HEK293 (cell line): ENCODE measurements around the gene PALM2AKAP2.

Experiments
- CTCF ChIA-PET: fragments of 350-600 bp; formaldehyde crosslinking; extraction: SDS; loops from one replicate; lab custom pipeline; 2021; ENCODE audit warnings: antibody characterized with exemption; lab: Yijun Ruan, JAX
- POLR2A ChIA-PET: fragments of 300-600 bp; formaldehyde crosslinking; extraction: SDS; loops from one replicate; lab custom pipeline; 2020; ENCODE audit warnings: antibody characterized with exemption, inconsistent platforms; lab: Yijun Ruan, JAX
- H3K27ac ChIP-seq: fragments of 200-500 bp; sonication (Bioruptor generic); 2 replicates; pipeline ENCODE4 v1.5.1; 2014; ENCODE audit warnings: low read depth, low read length, control low read depth, inconsistent platforms; ENCODE audit errors: extremely low read depth
- H3K36me3 ChIP-seq, 2 experiments: fragments of 200-500 bp in 1 of 2; sonication (Bioruptor generic) in 1 of 2; 1 replicate in 1 of 2; 2 replicates in 1 of 2; pipeline ENCODE4 v1.5.1; 2014 to 2017; ENCODE audit warnings: inconsistent platforms in 2 of 2, low read length in 2 of 2; ENCODE audit not compliant: control insufficient read depth in 2 of 2, insufficient read depth in 1 of 2
- H3K4me1 ChIP-seq: fragments of 200-500 bp; sonication (Bioruptor generic); 2 replicates; pipeline ENCODE4 v1.5.1; 2014; ENCODE audit warnings: mild to moderate bottlenecking, low read length, inconsistent platforms; ENCODE audit not compliant: control insufficient read depth, insufficient read depth
- H3K4me3 ChIP-seq: 2 replicates; pipeline ENCODE4 v1.5.1; 2011; ENCODE audit warnings: low read depth, mild to moderate bottlenecking, control low read depth, low read length, moderate library complexity
- H3K9me3 ChIP-seq: fragments of 200-500 bp; sonication (Bioruptor generic); 2 replicates; pipeline ENCODE4 v1.5.1; 2014; ENCODE audit warnings: low read depth, low read length, inconsistent platforms; ENCODE audit not compliant: control insufficient read depth, insufficient read depth
- FEZF1 ChIP-seq: fragments of 450-650 bp; formaldehyde crosslinking; IDR thresholded peaks from 2 replicates; pipeline ENCODE4 v1.5.1; 2016; ENCODE audit warnings: missing biosample characterization, missing genetic modification characterization
- GLI4 ChIP-seq: fragments of 450-650 bp; formaldehyde crosslinking; IDR thresholded peaks from 2 replicates; pipeline ENCODE4 v1.5.1; 2016; ENCODE audit warnings: missing biosample characterization, missing genetic modification characterization
- KLF8 ChIP-seq: fragments of 450-650 bp; formaldehyde crosslinking; IDR thresholded peaks from 2 replicates; pipeline ENCODE4 v1.5.1; 2016; ENCODE audit warnings: missing biosample characterization, missing genetic modification characterization
- TRIM28 ChIP-seq: IDR thresholded peaks from 2 replicates; pipeline ENCODE4 v1.6.1; 2011; ENCODE audit warnings: low read length, control low read depth, borderline replicate concordance
- ZBTB21 ChIP-seq: fragments of 450-650 bp; formaldehyde crosslinking; IDR thresholded peaks from 2 replicates; pipeline ENCODE4 v1.5.1; 2017; ENCODE audit warnings: missing biosample characterization, missing genetic modification characterization
- ZNF114 ChIP-seq: fragments of 450-650 bp; formaldehyde crosslinking; IDR thresholded peaks from 2 replicates; pipeline ENCODE4 v1.5.0; 2017; ENCODE audit warnings: missing biosample characterization, missing genetic modification characterization
- ZNF2 ChIP-seq: fragments of 450-650 bp; formaldehyde crosslinking; IDR thresholded peaks from 2 replicates; pipeline ENCODE4 v1.5.1; 2016; ENCODE audit warnings: missing biosample characterization, missing genetic modification characterization
- ZNF202 ChIP-seq: fragments of 450-650 bp; formaldehyde crosslinking; IDR thresholded peaks from 2 replicates; pipeline ENCODE4 v1.5.1; 2016; ENCODE audit warnings: missing biosample characterization, missing genetic modification characterization, borderline replicate concordance
- ZNF214 ChIP-seq: fragments of 450-650 bp; formaldehyde crosslinking; IDR thresholded peaks from 2 replicates; pipeline ENCODE4 v1.5.1; 2017; ENCODE audit warnings: missing biosample characterization, mild to moderate bottlenecking, missing genetic modification characterization, borderline replicate concordance
- ZNF274 ChIP-seq, 2 experiments: fragments of 200-500 bp in 1 of 2; fragments of 450-650 bp in 1 of 2; sonication (Bioruptor generic) in 1 of 2; formaldehyde crosslinking in 1 of 2; IDR thresholded peaks; 2 replicates each; pipeline versions ENCODE4 v1.5.1 to v1.6.1; 2014 to 2016; ENCODE audit warnings: borderline replicate concordance in 1 of 2, inconsistent platforms in 1 of 2, low read length in 1 of 2, missing biosample characterization in 1 of 2, missing genetic modification characterization in 1 of 2
- ZNF292 ChIP-seq: fragments of 450-650 bp; formaldehyde crosslinking; IDR thresholded peaks from 2 replicates; pipeline ENCODE4 v1.5.1; 2016; ENCODE audit warnings: low read depth, missing biosample characterization, missing genetic modification characterization, borderline replicate concordance
- ZNF324 ChIP-seq: fragments of 450-650 bp; formaldehyde crosslinking; IDR thresholded peaks from 2 replicates; pipeline ENCODE4 v1.5.1; 2016; ENCODE audit warnings: missing biosample characterization, missing genetic modification characterization
- ZNF341 ChIP-seq: fragments of 450-650 bp; formaldehyde crosslinking; IDR thresholded peaks from 2 replicates; pipeline ENCODE4; 2016; ENCODE audit warnings: low read depth, missing biosample characterization, missing genetic modification characterization
- ZNF391 ChIP-seq: fragments of 450-650 bp; formaldehyde crosslinking; IDR thresholded peaks from 2 replicates; pipeline ENCODE4 v1.5.1; 2016; ENCODE audit warnings: low read depth, missing biosample characterization, missing genetic modification characterization, borderline replicate concordance
- ZNF404 ChIP-seq: fragments of 450-650 bp; formaldehyde crosslinking; IDR thresholded peaks from 2 replicates; pipeline ENCODE4 v1.5.1; 2017; ENCODE audit warnings: missing biosample characterization, missing genetic modification characterization
- ZNF433 ChIP-seq: fragments of 450-650 bp; formaldehyde crosslinking; IDR thresholded peaks from 2 replicates; pipeline ENCODE4 v1.5.1; 2016; ENCODE audit warnings: missing biosample characterization, missing genetic modification characterization, low read depth
- ZNF473 ChIP-seq: fragments of 450-650 bp; formaldehyde crosslinking; IDR thresholded peaks from 2 replicates; pipeline ENCODE4 v1.5.1; 2017; ENCODE audit warnings: missing biosample characterization, missing genetic modification characterization
- ZNF660 ChIP-seq: fragments of 450-650 bp; IDR thresholded peaks from 2 replicates; pipeline ENCODE4 v1.5.1; 2018; ENCODE audit warnings: missing biosample characterization, mild to moderate bottlenecking, missing genetic modification characterization
- ZNF843 ChIP-seq: fragments of 450-650 bp; formaldehyde crosslinking; IDR thresholded peaks from 2 replicates; pipeline ENCODE4 v1.5.1; 2016; ENCODE audit warnings: missing biosample characterization, missing genetic modification characterization
- TF ChIP-seq, protein P1 (sequence below): fragments of 450-650 bp; formaldehyde crosslinking; IDR thresholded peaks from 2 replicates; pipeline ENCODE4 v1.5.1; 2016; ENCODE audit warnings: missing biosample characterization, missing genetic modification characterization
- TF ChIP-seq, protein P2 (sequence below): fragments of 450-650 bp; formaldehyde crosslinking; IDR thresholded peaks from 2 replicates; pipeline ENCODE4 v1.5.1; 2017; ENCODE audit warnings: missing biosample characterization, missing genetic modification characterization
- TF ChIP-seq, protein P3 (sequence below): fragments of 450-650 bp; formaldehyde crosslinking; IDR thresholded peaks from 2 replicates; pipeline ENCODE4 v1.5.1; 2016; ENCODE audit warnings: missing biosample characterization, missing genetic modification characterization
- TF ChIP-seq, protein P4 (sequence below): fragments of 450-650 bp; formaldehyde crosslinking; IDR thresholded peaks from 2 replicates; pipeline ENCODE4 v1.5.1; 2017; ENCODE audit warnings: missing biosample characterization, mild to moderate bottlenecking, missing genetic modification characterization, moderate library complexity
- TF ChIP-seq, protein P5 (sequence below): fragments of 450-650 bp; formaldehyde crosslinking; IDR thresholded peaks from 2 replicates; pipeline ENCODE4 v1.5.1; 2016; ENCODE audit warnings: missing biosample characterization, missing genetic modification characterization

PALM2AKAP2 gene

DNA sequence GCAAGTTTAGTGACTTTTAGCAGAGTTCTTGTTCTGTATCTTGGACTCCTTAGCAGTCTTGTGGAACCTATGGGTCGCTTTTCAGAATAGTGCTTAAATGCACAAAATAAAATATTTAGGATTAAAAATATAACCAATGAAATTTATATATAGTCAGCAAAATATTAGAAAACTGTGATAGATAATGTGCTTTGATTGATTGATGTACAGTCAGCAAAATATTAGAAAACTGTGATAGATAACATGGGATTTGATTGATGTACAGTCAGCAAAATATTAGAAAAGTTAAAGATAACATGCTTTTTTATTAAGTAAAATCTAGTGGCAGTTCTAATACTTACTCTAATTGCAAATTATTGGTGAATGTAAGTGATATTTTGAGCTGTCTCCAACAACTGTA is 16.1 kb downstream of the PALM2AKAP2 start:
- POLR2A ChIA-PET, result no interaction called here
- H3K27ac ChIP-seq, result no peak overlapping the region
- H3K4me1 ChIP-seq, result no peaks in the 10 kb centered on the region
- no peaks in the 10 kb centered on the region for H3K9me3 ChIP-seq
- TF ChIP-seq ZNF341 (tag by site-specific recombination) (no peak), KLF8 (tag by site-specific recombination) (no peak), FEZF1 (tag by site-specific recombination) (no peak), ZNF292 (tag by site-specific recombination) (no peak), ZNF324 (tag by site-specific recombination) (no peak), TRIM28 (no peak), ZNF391 (no peak), ZNF660 (tag by site-specific recombination) (no peak)
- TF ChIP-seq, protein P1, sequence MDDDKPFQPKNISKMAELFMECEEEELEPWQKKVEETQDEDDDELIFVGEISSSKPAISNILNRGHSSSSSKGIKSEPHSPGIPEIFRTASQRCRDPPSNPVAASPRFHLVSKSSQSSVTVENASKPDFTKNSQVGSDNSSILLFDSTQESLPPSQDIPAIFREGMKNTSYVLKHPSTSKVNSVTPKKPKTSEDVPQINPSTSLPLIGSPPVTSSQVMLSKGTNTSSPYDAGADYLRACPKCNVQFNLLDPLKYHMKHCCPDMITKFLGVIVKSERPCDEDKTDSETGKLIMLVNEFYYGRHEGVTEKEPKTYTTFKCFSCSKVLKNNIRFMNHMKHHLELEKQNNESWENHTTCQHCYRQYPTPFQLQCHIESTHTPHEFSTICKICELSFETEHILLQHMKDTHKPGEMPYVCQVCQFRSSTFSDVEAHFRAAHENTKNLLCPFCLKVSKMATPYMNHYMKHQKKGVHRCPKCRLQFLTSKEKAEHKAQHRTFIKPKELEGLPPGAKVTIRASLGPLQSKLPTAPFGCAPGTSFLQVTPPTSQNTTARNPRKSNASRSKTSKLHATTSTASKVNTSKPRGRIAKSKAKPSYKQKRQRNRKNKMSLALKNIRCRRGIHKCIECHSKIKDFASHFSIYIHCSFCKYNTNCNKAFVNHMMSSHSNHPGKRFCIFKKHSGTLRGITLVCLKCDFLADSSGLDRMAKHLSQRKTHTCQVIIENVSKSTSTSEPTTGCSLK (tag by site-specific recombination), result no peak
- TF ChIP-seq, protein P2, sequence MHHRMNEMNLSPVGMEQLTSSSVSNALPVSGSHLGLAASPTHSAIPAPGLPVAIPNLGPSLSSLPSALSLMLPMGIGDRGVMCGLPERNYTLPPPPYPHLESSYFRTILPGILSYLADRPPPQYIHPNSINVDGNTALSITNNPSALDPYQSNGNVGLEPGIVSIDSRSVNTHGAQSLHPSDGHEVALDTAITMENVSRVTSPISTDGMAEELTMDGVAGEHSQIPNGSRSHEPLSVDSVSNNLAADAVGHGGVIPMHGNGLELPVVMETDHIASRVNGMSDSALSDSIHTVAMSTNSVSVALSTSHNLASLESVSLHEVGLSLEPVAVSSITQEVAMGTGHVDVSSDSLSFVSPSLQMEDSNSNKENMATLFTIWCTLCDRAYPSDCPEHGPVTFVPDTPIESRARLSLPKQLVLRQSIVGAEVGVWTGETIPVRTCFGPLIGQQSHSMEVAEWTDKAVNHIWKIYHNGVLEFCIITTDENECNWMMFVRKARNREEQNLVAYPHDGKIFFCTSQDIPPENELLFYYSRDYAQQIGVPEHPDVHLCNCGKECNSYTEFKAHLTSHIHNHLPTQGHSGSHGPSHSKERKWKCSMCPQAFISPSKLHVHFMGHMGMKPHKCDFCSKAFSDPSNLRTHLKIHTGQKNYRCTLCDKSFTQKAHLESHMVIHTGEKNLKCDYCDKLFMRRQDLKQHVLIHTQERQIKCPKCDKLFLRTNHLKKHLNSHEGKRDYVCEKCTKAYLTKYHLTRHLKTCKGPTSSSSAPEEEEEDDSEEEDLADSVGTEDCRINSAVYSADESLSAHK (tag by site-specific recombination), result no peak
- H3K36me3 ChIP-seq, result no peaks in the 10 kb centered on the region
- CTCF ChIA-PET, result interaction anchor here (0.6 kb wide), 1 partner anchor 52 kb away, joined by 4 read pairs; no protein-coding TSS in a partner anchor
- H3K4me3 ChIP-seq, result no peak overlapping the region

DNA sequence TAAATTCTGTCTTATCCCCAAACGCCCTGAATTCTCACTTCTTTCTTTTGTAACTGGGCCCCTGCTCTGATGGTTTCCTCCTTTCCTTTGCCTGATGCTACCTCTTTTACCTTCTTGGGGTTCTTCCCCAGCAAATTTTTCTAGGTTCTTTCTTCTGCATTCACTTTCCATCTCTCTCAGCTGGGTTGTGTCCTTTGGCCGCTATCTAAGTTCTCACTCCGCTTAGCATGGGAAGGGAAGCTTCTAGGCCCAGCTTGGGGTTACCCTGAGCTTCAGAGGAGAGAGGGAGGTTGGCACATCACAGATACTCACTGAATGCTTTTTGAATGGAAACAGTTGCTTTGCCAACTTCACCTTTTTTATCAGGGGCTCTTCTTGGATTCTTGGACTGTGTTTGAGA is 17.0 kb downstream of the PALM2AKAP2 start:
- no peak overlapping the region for H3K27ac ChIP-seq
- ChIA-PET POLR2A (no interaction called here), CTCF (no interaction called here)
- no peaks in the 10 kb centered on the region for H3K36me3 ChIP-seq
- TF ChIP-seq ZNF202 (tag by site-specific recombination), result no peak
- no peak for TF ChIP-seq ZNF2 (tag by site-specific recombination)
- TF ChIP-seq, protein P3, sequence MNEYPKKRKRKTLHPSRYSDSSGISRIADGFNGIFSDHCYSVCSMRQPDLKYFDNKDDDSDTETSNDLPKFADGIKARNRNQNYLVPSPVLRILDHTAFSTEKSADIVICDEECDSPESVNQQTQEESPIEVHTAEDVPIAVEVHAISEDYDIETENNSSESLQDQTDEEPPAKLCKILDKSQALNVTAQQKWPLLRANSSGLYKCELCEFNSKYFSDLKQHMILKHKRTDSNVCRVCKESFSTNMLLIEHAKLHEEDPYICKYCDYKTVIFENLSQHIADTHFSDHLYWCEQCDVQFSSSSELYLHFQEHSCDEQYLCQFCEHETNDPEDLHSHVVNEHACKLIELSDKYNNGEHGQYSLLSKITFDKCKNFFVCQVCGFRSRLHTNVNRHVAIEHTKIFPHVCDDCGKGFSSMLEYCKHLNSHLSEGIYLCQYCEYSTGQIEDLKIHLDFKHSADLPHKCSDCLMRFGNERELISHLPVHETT, result no peak
- TF ChIP-seq ZNF292 (tag by site-specific recombination), result no peak
- TF ChIP-seq ZNF433, result no peak
- no peak for TF ChIP-seq ZNF843
- TF ChIP-seq, protein P4, sequence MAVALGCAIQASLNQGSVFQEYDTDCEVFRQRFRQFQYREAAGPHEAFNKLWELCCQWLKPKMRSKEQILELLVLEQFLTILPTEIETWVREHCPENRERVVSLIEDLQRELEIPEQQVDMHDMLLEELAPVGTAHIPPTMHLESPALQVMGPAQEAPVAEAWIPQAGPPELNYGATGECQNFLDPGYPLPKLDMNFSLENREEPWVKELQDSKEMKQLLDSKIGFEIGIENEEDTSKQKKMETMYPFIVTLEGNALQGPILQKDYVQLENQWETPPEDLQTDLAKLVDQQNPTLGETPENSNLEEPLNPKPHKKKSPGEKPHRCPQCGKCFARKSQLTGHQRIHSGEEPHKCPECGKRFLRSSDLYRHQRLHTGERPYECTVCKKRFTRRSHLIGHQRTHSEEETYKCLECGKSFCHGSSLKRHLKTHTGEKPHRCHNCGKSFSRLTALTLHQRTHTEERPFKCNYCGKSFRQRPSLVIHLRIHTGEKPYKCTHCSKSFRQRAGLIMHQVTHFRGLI (tag by site-specific recombination), result no peak
- no peak for TF ChIP-seq ZNF473 (tag by site-specific recombination)
- TF ChIP-seq GLI4 (tag by site-specific recombination), result no peak
- TF ChIP-seq ZNF404 (tag by site-specific recombination), result no peak
- TF ChIP-seq ZNF274 (IDR thresholded peaks at IDR 0.05; ENCODE audit: low read length), result no peak
- TF ChIP-seq ZNF274 (tag by site-specific recombination; IDR thresholded peaks at IDR 0.05; ENCODE audit: borderline replicate concordance), result no peak
- TF ChIP-seq, protein P5, sequence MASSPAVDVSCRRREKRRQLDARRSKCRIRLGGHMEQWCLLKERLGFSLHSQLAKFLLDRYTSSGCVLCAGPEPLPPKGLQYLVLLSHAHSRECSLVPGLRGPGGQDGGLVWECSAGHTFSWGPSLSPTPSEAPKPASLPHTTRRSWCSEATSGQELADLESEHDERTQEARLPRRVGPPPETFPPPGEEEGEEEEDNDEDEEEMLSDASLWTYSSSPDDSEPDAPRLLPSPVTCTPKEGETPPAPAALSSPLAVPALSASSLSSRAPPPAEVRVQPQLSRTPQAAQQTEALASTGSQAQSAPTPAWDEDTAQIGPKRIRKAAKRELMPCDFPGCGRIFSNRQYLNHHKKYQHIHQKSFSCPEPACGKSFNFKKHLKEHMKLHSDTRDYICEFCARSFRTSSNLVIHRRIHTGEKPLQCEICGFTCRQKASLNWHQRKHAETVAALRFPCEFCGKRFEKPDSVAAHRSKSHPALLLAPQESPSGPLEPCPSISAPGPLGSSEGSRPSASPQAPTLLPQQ (tag by site-specific recombination), result no peak
- TF ChIP-seq ZNF214 (tag by site-specific recombination), result no peak
- no peak for TF ChIP-seq ZNF114 (tag by site-specific recombination)
- no peak for TF ChIP-seq ZBTB21 (tag by site-specific recombination)
- H3K4me3 ChIP-seq, result no peak overlapping the region
- H3K9me3 ChIP-seq, result no peaks in the 10 kb centered on the region
- H3K4me1 ChIP-seq, result no peaks in the 10 kb centered on the region
